T-helper 2 cell treated with Interferon-gamma antibody and Interleukin-4, amounts not matched to agents 5 μg/mL and 100 μg/mL, for 36 hours (primary cell): Measurements from ENCODE around the gene MYOZ2.

Source experiments
- DNase-seq: peaks from one replicate; pipeline ENCODE4 v3.0.0; 2021; ENCODE audit warnings: low spot score
- H3K27ac Mint-ChIP-seq: one replicate; pipeline ENCODE4 v1.8.0; 2021; ENCODE audit warnings: mild to moderate bottlenecking, mixed read lengths
- H3K27me3 Mint-ChIP-seq: one replicate; pipeline ENCODE4 v1.8.0; 2021; ENCODE audit warnings: low read depth, mixed read lengths
- H3K36me3 Mint-ChIP-seq: one replicate; pipeline ENCODE4 v1.8.0; 2021; ENCODE audit warnings: low read depth, mixed read lengths
- H3K4me1 Mint-ChIP-seq: one replicate; pipeline ENCODE4 v1.8.0; 2021; ENCODE audit warnings: low read depth, mixed read lengths
- H3K4me3 Mint-ChIP-seq: one replicate; pipeline ENCODE4 v1.8.0; 2022; ENCODE audit warnings: mild to moderate bottlenecking, moderate library complexity, mixed read lengths
- H3K9me3 Mint-ChIP-seq: one replicate; pipeline ENCODE4 v1.8.0; 2021; ENCODE audit warnings: mixed read lengths

Gene MYOZ2

DNA sequence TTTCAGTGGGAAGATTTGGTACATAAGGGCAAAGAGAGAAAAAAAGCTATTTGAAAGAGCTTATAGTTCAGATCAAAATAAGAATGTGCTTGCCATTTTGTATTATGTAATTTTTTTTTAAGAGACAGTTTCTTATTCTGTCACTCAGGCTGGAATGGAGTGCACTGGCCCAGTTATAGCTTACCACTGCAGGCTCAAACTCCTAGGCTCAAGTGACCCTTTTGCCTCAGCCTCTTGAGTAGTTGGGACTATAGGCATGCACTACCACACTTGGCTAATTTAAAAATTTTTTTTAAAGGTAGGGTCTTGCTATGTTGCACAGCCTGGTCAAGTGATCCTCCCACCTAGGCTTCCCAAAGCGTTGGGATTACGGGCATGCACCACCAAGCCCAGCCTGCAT lies 54.7 kb downstream of the MYOZ2 start:
- no peak for DNase-seq
- H3K27me3 Mint-ChIP-seq = no peaks in the 10 kb centered on the region
- no peak overlapping the region for H3K4me3 Mint-ChIP-seq
- H3K4me1 Mint-ChIP-seq = peaks cover 4% of the 10 kb centered on the region
- H3K9me3 Mint-ChIP-seq = no peaks in the 10 kb centered on the region
- no peaks in the 10 kb centered on the region for H3K36me3 Mint-ChIP-seq
- H3K27ac Mint-ChIP-seq = no peak overlapping the region

GRCh38 chr4:119191505-119191904 lies 55.9 kb downstream of the MYOZ2 start:
- Mint-ChIP-seq H3K27me3 (no peaks in the 10 kb centered on the region), H3K36me3 (no peaks in the 10 kb centered on the region), H3K27ac (no peak overlapping the region), H3K4me1 (peaks cover 4% of the 10 kb centered on the region), H3K4me3 (no peak overlapping the region), H3K9me3 (no peaks in the 10 kb centered on the region)
- no peak for DNase-seq

DNA sequence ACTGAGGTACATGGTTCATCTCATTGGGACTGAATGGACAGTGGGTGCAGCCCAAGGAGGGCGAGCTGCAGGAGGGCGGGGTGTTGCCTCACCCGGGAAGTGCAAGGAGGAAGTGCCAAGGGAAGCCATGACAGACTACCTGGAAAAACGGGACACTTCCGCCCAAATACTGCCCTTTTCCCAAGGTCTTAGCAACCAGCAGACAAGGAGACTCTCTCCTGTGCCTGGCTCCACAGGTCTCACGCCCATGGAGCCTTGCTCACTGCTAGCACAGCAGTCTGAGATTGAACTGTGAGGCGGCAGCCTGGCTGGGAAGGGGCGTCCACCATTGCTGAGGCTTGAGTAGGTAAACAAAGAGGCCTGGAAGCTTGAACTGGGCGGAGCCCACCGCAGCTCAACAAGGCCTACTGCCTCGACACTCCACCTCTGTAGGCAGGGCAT lies 62.2 kb downstream of the MYOZ2 start:
- H3K4me1 Mint-ChIP-seq = peaks cover 1% of the 10 kb centered on the region
- no peak overlapping the region for H3K27ac Mint-ChIP-seq
- H3K27me3 Mint-ChIP-seq = peaks cover 3% of the 10 kb centered on the region
- H3K36me3 Mint-ChIP-seq = no peaks in the 10 kb centered on the region
- no peak overlapping the region for H3K4me3 Mint-ChIP-seq
- no peak for DNase-seq
- no peaks in the 10 kb centered on the region for H3K9me3 Mint-ChIP-seq

GRCh38 chr4:119204916-119205315 lies 69.3 kb downstream of the MYOZ2 start:
- no peak for DNase-seq
- no peaks in the 10 kb centered on the region for H3K36me3 Mint-ChIP-seq
- no peaks in the 10 kb centered on the region for H3K9me3 Mint-ChIP-seq
- H3K4me1 Mint-ChIP-seq = peaks cover 10% of the 10 kb centered on the region
- no peak overlapping the region for H3K4me3 Mint-ChIP-seq
- H3K27ac Mint-ChIP-seq = no peak overlapping the region
- H3K27me3 Mint-ChIP-seq = peaks cover 2% of the 10 kb centered on the region

GRCh38 chr4:119205690-119206089 lies 70.1 kb downstream of the MYOZ2 start:
- H3K9me3 Mint-ChIP-seq = no peaks in the 10 kb centered on the region
- no peaks in the 10 kb centered on the region for H3K36me3 Mint-ChIP-seq
- H3K4me3 Mint-ChIP-seq = no peak overlapping the region
- peaks cover 4% of the 10 kb centered on the region for H3K27me3 Mint-ChIP-seq
- no peak for DNase-seq
- peaks cover 13% of the 10 kb centered on the region for H3K4me1 Mint-ChIP-seq
- H3K27ac Mint-ChIP-seq = no peak overlapping the region

DNA sequence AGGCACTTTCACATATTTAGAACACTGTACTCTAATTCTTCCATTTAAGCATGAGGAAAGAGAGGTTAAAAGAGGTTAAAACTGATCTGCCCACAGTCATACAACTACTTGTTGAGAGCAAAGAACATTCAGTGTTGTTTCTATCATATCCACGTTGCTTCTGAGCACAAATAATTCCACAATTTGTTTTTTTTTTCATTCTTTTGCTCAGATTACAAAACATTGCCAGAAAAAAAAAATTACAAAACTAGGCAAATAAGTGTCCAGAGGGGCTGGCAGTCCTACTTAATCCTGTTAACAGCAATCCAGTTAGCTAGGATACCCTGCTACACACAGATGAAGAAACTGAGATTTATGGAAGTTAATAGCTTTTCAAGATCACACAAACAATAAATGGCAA lies 70.5 kb downstream of the MYOZ2 start:
- Mint-ChIP-seq H3K27ac (no peak overlapping the region), H3K4me1 (peaks cover 17% of the 10 kb centered on the region), H3K9me3 (no peaks in the 10 kb centered on the region), H3K27me3 (peaks cover 6% of the 10 kb centered on the region), H3K36me3 (no peaks in the 10 kb centered on the region), H3K4me3 (no peak overlapping the region)
- no peak for DNase-seq

DNA sequence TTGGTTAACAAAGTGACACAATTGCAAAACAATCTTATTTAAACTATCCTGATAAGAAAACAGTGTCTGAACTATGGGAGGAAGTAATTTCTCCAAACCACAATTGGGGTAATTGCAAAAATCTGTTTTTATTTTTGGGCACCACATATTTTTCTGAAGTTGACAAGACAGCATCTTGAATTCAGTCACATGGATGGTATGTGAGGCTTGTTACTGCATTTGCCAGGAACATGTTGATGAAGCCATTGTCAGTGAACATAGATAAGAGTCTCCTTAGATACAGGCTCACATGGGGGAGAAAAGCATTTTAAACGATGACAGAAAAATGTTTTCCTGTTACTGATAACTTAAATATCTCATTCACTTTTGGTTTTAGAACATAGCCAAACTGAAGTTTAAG lies 71.4 kb downstream of the MYOZ2 start:
- no peak for DNase-seq
- Mint-ChIP-seq H3K27me3 (peaks cover 8% of the 10 kb centered on the region), H3K9me3 (no peaks in the 10 kb centered on the region), H3K4me3 (no peak overlapping the region), H3K36me3 (no peaks in the 10 kb centered on the region), H3K27ac (no peak overlapping the region), H3K4me1 (peaks cover 23% of the 10 kb centered on the region)

DNA sequence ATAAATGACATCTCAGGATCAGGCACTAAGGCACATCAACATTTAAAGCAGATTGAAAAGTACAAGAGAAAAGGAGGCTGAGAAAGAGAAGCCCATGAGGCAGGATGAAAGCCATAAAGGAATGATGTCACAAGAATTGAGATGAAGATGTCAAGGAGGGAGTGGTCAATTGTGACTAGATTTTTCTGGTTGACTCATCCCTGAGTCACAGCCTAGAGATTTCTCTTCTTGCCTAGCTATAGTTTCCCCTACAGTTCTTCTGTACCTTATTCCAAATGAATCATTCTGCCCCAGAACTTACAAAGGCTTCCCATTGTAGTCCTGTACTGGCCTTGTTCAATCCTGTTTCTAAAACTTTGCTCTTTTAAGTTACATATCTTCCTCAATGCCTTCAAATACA lies 73.4 kb downstream of the MYOZ2 start:
- Mint-ChIP-seq H3K36me3 (no peaks in the 10 kb centered on the region), H3K27me3 (peaks cover 8% of the 10 kb centered on the region), H3K4me3 (no peak overlapping the region), H3K4me1 (peaks cover 27% of the 10 kb centered on the region), H3K9me3 (no peaks in the 10 kb centered on the region), H3K27ac (peak overlapping the region; percentile 27)
- DNase-seq = peak; percentile 69

DNA sequence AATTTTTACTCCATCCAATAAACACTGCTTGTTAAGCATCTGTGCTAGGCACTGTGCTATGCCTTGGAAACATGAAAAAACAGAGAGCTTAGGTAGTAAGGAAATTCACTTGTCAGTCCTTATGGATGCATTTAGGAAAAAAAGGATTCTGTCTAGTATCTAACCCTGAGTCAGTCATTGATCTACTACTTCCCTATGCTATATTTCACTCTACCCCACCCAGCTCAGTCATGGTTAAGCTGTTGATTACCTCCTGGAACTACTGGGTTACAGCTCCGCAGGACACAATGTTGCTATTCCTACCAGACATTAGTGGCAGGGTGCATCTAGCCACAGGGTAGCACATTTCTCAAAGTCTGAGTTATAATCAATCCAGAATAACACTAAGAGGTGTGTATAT lies 74.0 kb downstream of the MYOZ2 start:
- H3K4me3 Mint-ChIP-seq = no peak overlapping the region
- peak overlapping the region; percentile 27 for H3K27ac Mint-ChIP-seq
- no peaks in the 10 kb centered on the region for H3K36me3 Mint-ChIP-seq
- no peak for DNase-seq
- H3K9me3 Mint-ChIP-seq = no peaks in the 10 kb centered on the region
- peaks cover 27% of the 10 kb centered on the region for H3K4me1 Mint-ChIP-seq
- H3K27me3 Mint-ChIP-seq = peaks cover 8% of the 10 kb centered on the region

GRCh38 chr4:119210775-119211174 lies 75.1 kb downstream of the MYOZ2 start:
- no peak overlapping the region for H3K27ac Mint-ChIP-seq
- H3K36me3 Mint-ChIP-seq = no peaks in the 10 kb centered on the region
- H3K27me3 Mint-ChIP-seq = peaks cover 8% of the 10 kb centered on the region
- DNase-seq = no peak
- H3K4me1 Mint-ChIP-seq = peaks cover 27% of the 10 kb centered on the region
- peak overlapping the region; percentile 31 for H3K4me3 Mint-ChIP-seq
- H3K9me3 Mint-ChIP-seq = no peaks in the 10 kb centered on the region

DNA sequence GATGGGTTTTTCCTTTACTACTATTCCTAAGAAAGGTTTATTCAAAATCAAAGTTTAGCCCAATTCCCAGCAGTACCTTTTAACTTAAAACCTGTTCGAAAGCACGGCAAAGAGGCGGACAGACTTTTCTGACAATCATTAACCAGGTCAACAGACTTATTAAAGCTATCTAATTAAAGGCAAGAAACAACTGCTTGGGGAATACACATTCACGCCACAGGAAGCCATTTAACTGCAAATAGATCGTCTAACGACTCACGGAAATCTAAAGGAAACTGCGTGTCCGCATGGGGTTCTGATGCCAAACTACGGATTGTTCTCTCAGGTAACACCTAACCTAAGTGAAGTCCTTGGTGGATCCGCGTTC lies 76.2 kb downstream of the MYOZ2 start:
- Mint-ChIP-seq H3K27me3 (peaks cover 8% of the 10 kb centered on the region), H3K4me3 (peak overlapping the region; percentile 100), H3K36me3 (no peaks in the 10 kb centered on the region), H3K9me3 (no peaks in the 10 kb centered on the region), H3K4me1 (peaks cover 27% of the 10 kb centered on the region), H3K27ac (peak overlapping the region; percentile 94)
- DNase-seq = no peak

DNA sequence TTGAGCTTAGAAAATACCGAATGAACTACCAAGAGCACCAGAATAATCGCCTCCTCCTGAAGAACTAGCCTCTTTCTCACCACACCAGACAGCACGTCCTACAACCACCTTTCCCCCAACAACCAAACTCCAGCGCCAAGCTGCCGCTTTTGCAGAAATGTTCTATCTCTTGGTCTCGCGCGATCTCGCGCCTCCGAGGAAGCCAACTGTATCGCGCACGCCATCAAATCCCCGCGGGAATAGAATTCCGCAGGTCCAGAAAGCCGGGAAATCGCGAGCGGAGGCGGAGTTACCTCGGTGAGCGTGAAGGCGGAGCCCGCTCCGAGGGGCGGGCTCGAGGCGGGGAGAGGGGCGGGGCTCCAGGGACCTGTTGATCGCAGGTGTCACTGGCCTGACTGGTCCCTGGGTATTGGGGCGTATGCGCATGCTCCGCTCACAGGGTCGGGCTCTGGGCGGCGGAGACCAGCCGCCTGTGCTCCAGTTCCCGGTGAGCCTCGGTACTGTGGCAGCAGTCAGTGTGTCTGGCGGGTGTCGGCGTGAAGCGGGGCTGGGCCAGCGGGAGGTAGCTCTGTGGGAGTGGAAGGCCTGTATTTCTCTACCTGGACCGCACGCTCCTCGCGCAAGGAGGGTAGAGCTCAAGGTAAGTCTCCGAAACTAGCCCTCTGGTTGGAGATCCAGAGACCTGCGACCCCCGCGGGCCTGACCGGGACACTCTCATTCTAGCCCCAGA lies 76.8 kb downstream of the MYOZ2 start, which contains the start of gene USP53:
Gene USP53, plus strand, starts transcription at position 480 of the 730 bp plus-strand sequence. CDS start 27,047 bp downstream, outside the sequence.
- Mint-ChIP-seq H3K4me3 (peak within 1 kb of the TSS; percentile 100), H3K4me1 (peaks cover 27% of the 10 kb centered on the region), H3K27me3 (peaks cover 7% of the 10 kb centered on the region), H3K9me3 (no peaks in the 10 kb centered on the region), H3K36me3 (no peaks in the 10 kb centered on the region), H3K27ac (peak within 1 kb of the TSS; percentile 94)
- DNase-seq = peak; percentile 93

DNA sequence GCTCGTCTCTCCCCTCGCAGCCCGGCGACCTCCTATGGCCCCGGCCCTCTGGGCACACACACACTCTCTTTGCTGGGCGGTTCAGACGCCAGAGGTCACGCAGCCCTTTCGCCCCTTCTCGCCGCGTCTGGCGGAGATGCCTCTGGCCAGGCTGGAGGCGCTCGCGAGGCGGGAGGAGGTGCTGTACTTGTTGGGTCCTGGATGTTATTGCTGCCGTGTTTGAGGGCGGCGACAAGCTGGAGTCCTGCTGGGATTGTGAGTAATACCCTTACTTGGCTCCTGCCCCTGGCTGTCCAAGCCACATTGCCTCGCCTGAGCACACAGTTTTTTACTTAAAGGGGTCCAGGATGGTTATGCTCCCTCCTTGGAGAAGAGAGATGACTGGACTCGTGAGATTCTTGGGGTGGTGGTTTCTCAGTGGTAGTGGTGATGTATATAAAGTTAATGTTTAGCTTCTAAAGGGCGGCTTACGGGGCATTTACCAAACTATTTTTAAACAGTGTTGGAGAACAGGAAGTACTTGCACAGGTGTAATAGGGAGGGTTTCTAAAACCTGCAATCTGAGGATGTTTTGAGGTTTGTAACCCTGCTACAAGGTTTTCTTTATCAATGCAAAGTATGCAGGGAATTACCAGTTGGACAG lies 77.5 kb downstream of the MYOZ2 start:
- peak overlapping the region; percentile 94 for H3K27ac Mint-ChIP-seq
- DNase-seq = peak; percentile 65
- peaks cover 27% of the 10 kb centered on the region for H3K4me1 Mint-ChIP-seq
- peaks cover 7% of the 10 kb centered on the region for H3K27me3 Mint-ChIP-seq
- no peaks in the 10 kb centered on the region for H3K9me3 Mint-ChIP-seq
- H3K36me3 Mint-ChIP-seq = peaks cover 4% of the 10 kb centered on the region
- H3K4me3 Mint-ChIP-seq = peak overlapping the region; percentile 100

DNA sequence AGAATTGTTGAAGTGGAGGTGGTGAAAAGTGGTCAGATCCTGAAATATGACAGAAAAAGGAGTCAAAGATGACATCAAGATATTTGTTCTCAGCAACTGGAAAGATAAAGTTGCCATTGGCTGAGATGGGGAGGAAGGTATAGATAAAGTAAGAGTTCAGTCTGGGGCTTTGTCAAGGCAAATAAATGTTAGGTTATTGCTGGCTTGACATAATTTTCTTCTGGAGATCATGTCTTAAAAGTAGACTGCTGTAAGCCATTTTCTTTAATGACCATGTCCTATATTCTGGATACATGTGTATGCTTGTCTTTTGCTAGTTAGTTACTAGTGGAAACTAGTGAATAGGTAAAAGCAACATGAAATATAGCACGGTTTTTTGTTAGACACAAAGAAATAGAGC lies 82.5 kb downstream of the MYOZ2 start:
- DNase-seq = no peak
- Mint-ChIP-seq H3K27ac (no peak overlapping the region), H3K27me3 (no peaks in the 10 kb centered on the region), H3K9me3 (no peaks in the 10 kb centered on the region), H3K36me3 (peaks cover 13% of the 10 kb centered on the region), H3K4me3 (no peak overlapping the region), H3K4me1 (peaks cover 4% of the 10 kb centered on the region)
